GM23338 (cell line): ENCODE data around the gene SESN3. TPM values are rescaled to one million over a fixed set of nuclear protein-coding genes. Genes with fewer than 3 reads are reported as not detected.

Experiments
- EZH2phosphoT487 ChIP-seq: fragments of 200-600 bp; sonication (generic); IDR thresholded peaks from one replicate; pipeline ENCODE4 v1.8.1; 2018; ENCODE audit warnings: antibody characterized with exemption; ENCODE audit not compliant: unreplicated experiment
- JUNB ChIP-seq: IDR thresholded peaks from one replicate; pipeline ENCODE4 v1.6.1; 2016; ENCODE audit warnings: antibody characterized with exemption; ENCODE audit not compliant: unreplicated experiment
- POLR2AphosphoS5 ChIP-seq: IDR thresholded peaks from 2 replicates; pipeline ENCODE4 v1.6.1; 2016; ENCODE audit warnings: antibody characterized with exemption, low read depth
- REST ChIP-seq: IDR thresholded peaks from one replicate; pipeline ENCODE4 v1.6.1; 2018; ENCODE audit warnings: antibody characterized with exemption; ENCODE audit not compliant: unreplicated experiment
- STAT1 ChIP-seq: IDR thresholded peaks from one replicate; pipeline ENCODE4 v1.6.1; 2016; ENCODE audit warnings: antibody characterized with exemption; ENCODE audit not compliant: unreplicated experiment
- ZNF331 ChIP-seq: fragments of 250-450 bp; sonication (Bioruptor Pico); IDR thresholded peaks from 2 replicates; pipeline ENCODE4 v1.5.0; 2020; ENCODE audit warnings: low read depth, mild to moderate bottlenecking, moderate library complexity
- ZNF462 ChIP-seq: fragments of 250-450 bp; sonication (Bioruptor Pico); IDR thresholded peaks from 2 replicates; pipeline ENCODE4 v1.5.0; 2020; ENCODE audit warnings: mild to moderate bottlenecking, moderate library complexity
- polyA plus RNA-seq: library from polyadenylated mRNA; unstranded; fragments of >200 nt; fragmentation: Nextera tagmentation; extraction: Ambion mirVana; gene quantifications from 2 replicates; pipeline ENCODE4 v1.2.1, GENCODE V29; 2016
- total RNA-seq: library from RNA; depleted of rRNA; stranded (reverse); fragments of >200 nt; shearing (Covaris generic); gene quantifications from 2 replicates; pipeline ENCODE4 v1.2.3, GENCODE V29; 2014; rRNA removed

Gene SESN3
- total and polyA plus RNA-seq, 2 experiments from 2014 or later: 5.5 to 30.5 TPM

GRCh38 chr11:95115597-95115996 is 115.4 kb downstream of the SESN3 start (continued):
- TF ChIP-seq ZNF462 (CRISPR knock-in tag) (no peak), JUNB (no peak), POLR2AphosphoS5 (no peak), REST (no peak), STAT1 (no peak), EZH2phosphoT487 (no peak), ZNF331 (CRISPR knock-in tag) (no peak)

Other genes starting within 250 kb of the SESN3 start
- gene KDM4E, start 205.9 kb downstream of the SESN3 start, total RNA-seq: not detected in 2 replicates
- gene KDM4E, start 205.9 kb downstream of the SESN3 start, polyA plus RNA-seq: not detected in 2 replicates
- not detected in 2 replicates for gene KDM4F, start 181.8 kb downstream of the SESN3 start, total RNA-seq
- not detected in 2 replicates for gene KDM4F, start 181.8 kb downstream of the SESN3 start, polyA plus RNA-seq
- gene SRSF8, start 164.3 kb downstream of the SESN3 start, total RNA-seq: 11.0 and 12.6 TPM in 2 replicates
- 18.2 and 19.9 TPM in 2 replicates for gene SRSF8, start 164.3 kb downstream of the SESN3 start, polyA plus RNA-seq
- gene ENDOD1, start 141.4 kb downstream of the SESN3 start, total RNA-seq: 4.0 and 4.4 TPM in 2 replicates
- gene ENDOD1, start 141.4 kb downstream of the SESN3 start, polyA plus RNA-seq: 0.76 and 1.1 TPM in 2 replicates